NCI-H748 treated with DMSO at 0.1 percent for 48 hours (cell line): Measurements from ENCODE around the gene OBSCN.
"Not testable (repeated sequence)": the region's sequence is repeated elsewhere in the genome, so short reads cannot be mapped to it uniquely, and the experiment has no call there.

Experiments
- DNase-seq: peaks from one replicate; lab custom pipeline; 2025; lab: John Stamatoyannopoulos, UW

The OBSCN gene

GRCh38 chr1:228170666-228171065 is 37.2 kb upstream of the OBSCN start:
- no peak for DNase-seq

- DNase-seq = no peak
Measured at GRCh38 chr1:228171221-228171891, 36.5 kb upstream of the OBSCN start.

- no peak for DNase-seq
Measured at GRCh38 chr1:228172591-228173527, 35.0 kb upstream of the OBSCN start.

- not testable (repeated sequence) for DNase-seq
Measured at GRCh38 chr1:228173528-228174481, 34.0 kb upstream of the OBSCN start.

GRCh38 chr1:228174482-228175315 is 33.1 kb upstream of the OBSCN start:
- no peak for DNase-seq

GRCh38 chr1:228175316-228176023 is 32.4 kb upstream of the OBSCN start:
- DNase-seq = no peak

GRCh38 chr1:228176024-228176395 is 31.8 kb upstream of the OBSCN start:
- DNase-seq = no peak

- no peak for DNase-seq
Measured at GRCh38 chr1:228176461-228177182, 31.2 kb upstream of the OBSCN start.

- DNase-seq = no peak
Measured at GRCh38 chr1:228177183-228177475, 30.7 kb upstream of the OBSCN start.

GRCh38 chr1:228177721-228178710 is 29.8 kb upstream of the OBSCN start:
- DNase-seq = no peak

- DNase-seq = no peak
Measured at GRCh38 chr1:228178737-228179684, 28.8 kb upstream of the OBSCN start.

GRCh38 chr1:228180271-228180958 is 27.4 kb upstream of the OBSCN start:
- no peak for DNase-seq

- DNase-seq = no peak
Measured at GRCh38 chr1:228180959-228181644, 26.7 kb upstream of the OBSCN start.

- no peak for DNase-seq
Measured at GRCh38 chr1:228181645-228182034, 26.2 kb upstream of the OBSCN start.

GRCh38 chr1:228182296-228183030 is 25.4 kb upstream of the OBSCN start:
- no peak for DNase-seq

- no peak for DNase-seq
Measured at GRCh38 chr1:228184152-228184551, 23.7 kb upstream of the OBSCN start.
